Measurements from ENCODE around the gene H3-3A. TPM values are rescaled to one million over a fixed set of nuclear protein-coding genes. Genes with fewer than 3 reads are reported as not detected.

Gene H3-3A
- total RNA-seq, 2 donors from 2014 or later, result 318 to 496 TPM

GRCh38 chr1:226116673-226117072 lies 54.2 kb downstream of the H3-3A start:
- Mint-ChIP-seq H3K4me1 (peaks cover 4% of the 10 kb centered on the region), H3K27me3 (no peaks in the 10 kb centered on the region), H3K27ac (no peak overlapping the region), H3K36me3 (ENCODE audit: low read depth) (no peaks in the 10 kb centered on the region), H3K4me3 (no peak overlapping the region)
- H3K9me3 ChIP-seq (ENCODE audit: control insufficient read depth, low read length, poor library complexity, severe bottlenecking), result no peaks in the 10 kb centered on the region
- ATAC-seq (no peak), DNase-seq (no peak)

GRCh38 chr1:226117330-226117729 lies 54.8 kb downstream of the H3-3A start:
- H3K4me3 Mint-ChIP-seq, result no peak overlapping the region
- no peak overlapping the region for H3K27ac Mint-ChIP-seq
- no peaks in the 10 kb centered on the region for H3K27me3 Mint-ChIP-seq
- no peaks in the 10 kb centered on the region for H3K36me3 Mint-ChIP-seq (ENCODE audit: low read depth)
- DNase-seq (no peak), ATAC-seq (no peak)
- no peaks in the 10 kb centered on the region for H3K9me3 ChIP-seq (ENCODE audit: control insufficient read depth, low read length, poor library complexity, severe bottlenecking)
- peaks cover 2% of the 10 kb centered on the region for H3K4me1 Mint-ChIP-seq

GRCh38 chr1:226118357-226118756 lies 55.8 kb downstream of the H3-3A start:
- no peaks in the 10 kb centered on the region for H3K27me3 Mint-ChIP-seq
- peak overlapping the region; percentile 37 for H3K27ac Mint-ChIP-seq
- ATAC-seq (no peak), DNase-seq (no peak)
- H3K36me3 Mint-ChIP-seq (ENCODE audit: low read depth), result no peaks in the 10 kb centered on the region
- no peaks in the 10 kb centered on the region for H3K9me3 ChIP-seq (ENCODE audit: control insufficient read depth, low read length, poor library complexity, severe bottlenecking)
- H3K4me1 Mint-ChIP-seq, result peaks cover 5% of the 10 kb centered on the region
- H3K4me3 Mint-ChIP-seq, result no peak overlapping the region

GRCh38 chr1:226119169-226119568 lies 56.7 kb downstream of the H3-3A start:
- no peaks in the 10 kb centered on the region for H3K27me3 Mint-ChIP-seq
- ATAC-seq (no peak), DNase-seq (no peak)
- no peaks in the 10 kb centered on the region for H3K9me3 ChIP-seq (ENCODE audit: control insufficient read depth, low read length, poor library complexity, severe bottlenecking)
- H3K4me3 Mint-ChIP-seq, result peak overlapping the region; percentile 19
- peaks cover 12% of the 10 kb centered on the region for H3K4me1 Mint-ChIP-seq
- no peak overlapping the region for H3K27ac Mint-ChIP-seq
- H3K36me3 Mint-ChIP-seq (ENCODE audit: low read depth), result no peaks in the 10 kb centered on the region

- no peak for DNase-seq
- Mint-ChIP-seq H3K4me1 (peaks cover 20% of the 10 kb centered on the region), H3K27ac (peak overlapping the region; percentile 80), H3K36me3 (ENCODE audit: low read depth) (no peaks in the 10 kb centered on the region), H3K27me3 (no peaks in the 10 kb centered on the region), H3K4me3 (peak overlapping the region; percentile 86)
- H3K9me3 ChIP-seq (ENCODE audit: control insufficient read depth, low read length, poor library complexity, severe bottlenecking), result no peaks in the 10 kb centered on the region
- no peak for ATAC-seq
Measured at GRCh38 chr1:226120398-226120797, 57.9 kb downstream of the H3-3A start.

GRCh38 chr1:226121049-226121586 lies 58.6 kb downstream of the H3-3A start:
- ATAC-seq, result no peak

More at GRCh38 chr1:226121049-226121586, 58.6 kb downstream of the H3-3A start:
- Mint-ChIP-seq H3K36me3 (ENCODE audit: low read depth) (no peaks in the 10 kb centered on the region), H3K4me1 (peaks cover 21% of the 10 kb centered on the region), H3K4me3 (peak overlapping the region; percentile 86), H3K27ac (peak overlapping the region; percentile 80), H3K27me3 (no peaks in the 10 kb centered on the region)
- no peaks in the 10 kb centered on the region for H3K9me3 ChIP-seq (ENCODE audit: control insufficient read depth, low read length, poor library complexity, severe bottlenecking)
- no peak for DNase-seq

Other genes starting within 250 kb of the H3-3A start
- 100 to 1,000 TPM; 269 to 280 TPM for gene TMEM63A, start 180.3 kb upstream of the H3-3A start, total RNA-seq
- gene LEFTY1, start 173.6 kb upstream of the H3-3A start, total RNA-seq, result under 1 TPM in 1 of 2 donors, not detected in 1; 0.68 TPM
- 10 to 100 TPM; 48.1 to 53.7 TPM for gene PYCR2, start 138.5 kb upstream of the H3-3A start, total RNA-seq
- gene LEFTY2, start 121.5 kb upstream of the H3-3A start, total RNA-seq, result not detected
- 10 to 100 TPM; 31.7 to 37.6 TPM for gene SDE2, start 63.4 kb upstream of the H3-3A start, total RNA-seq
- gene ACBD3, start 124.0 kb downstream of the H3-3A start, total RNA-seq, result 10 to 100 TPM; 22.0 to 27.0 TPM
- not detected for gene MIXL1, start 160.9 kb downstream of the H3-3A start, total RNA-seq
- gene LIN9, start 246.4 kb downstream of the H3-3A start, total RNA-seq, result 1 to 10 TPM; 2.5 to 2.8 TPM